ENCODE data around the gene PHF5A.

Gene PHF5A

GRCh38 chr22:41468381-41469217 is at the start of gene PHF5A, which contains the start of gene ACO2:
TSS of gene PHF5A (minus strand) at chr22:41468692. CDS start at chr22:41468653, 39 bp downstream.
TSS of gene ACO2 (plus strand) at chr22:41469117. CDS start at chr22:41469147, 30 bp downstream.
- DNase-seq: peak; percentile 98

DNA sequence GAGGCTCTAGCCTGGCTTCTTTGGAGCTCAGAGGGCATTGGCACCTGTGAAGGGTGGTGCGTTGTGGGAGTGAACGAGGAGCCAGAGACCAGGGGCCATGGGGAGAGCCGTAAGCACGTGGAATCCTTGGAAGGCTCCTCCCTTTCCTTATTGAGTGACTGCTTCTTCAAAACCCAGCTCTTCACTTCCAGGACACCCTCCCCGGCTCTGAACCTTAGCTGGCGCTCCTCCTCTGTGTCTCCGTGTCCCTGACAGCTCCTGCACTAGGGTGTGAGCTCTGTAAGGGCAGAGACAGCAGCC is 49.5 kb upstream of the PHF5A start:
- DNase-seq: no peak

DNA sequence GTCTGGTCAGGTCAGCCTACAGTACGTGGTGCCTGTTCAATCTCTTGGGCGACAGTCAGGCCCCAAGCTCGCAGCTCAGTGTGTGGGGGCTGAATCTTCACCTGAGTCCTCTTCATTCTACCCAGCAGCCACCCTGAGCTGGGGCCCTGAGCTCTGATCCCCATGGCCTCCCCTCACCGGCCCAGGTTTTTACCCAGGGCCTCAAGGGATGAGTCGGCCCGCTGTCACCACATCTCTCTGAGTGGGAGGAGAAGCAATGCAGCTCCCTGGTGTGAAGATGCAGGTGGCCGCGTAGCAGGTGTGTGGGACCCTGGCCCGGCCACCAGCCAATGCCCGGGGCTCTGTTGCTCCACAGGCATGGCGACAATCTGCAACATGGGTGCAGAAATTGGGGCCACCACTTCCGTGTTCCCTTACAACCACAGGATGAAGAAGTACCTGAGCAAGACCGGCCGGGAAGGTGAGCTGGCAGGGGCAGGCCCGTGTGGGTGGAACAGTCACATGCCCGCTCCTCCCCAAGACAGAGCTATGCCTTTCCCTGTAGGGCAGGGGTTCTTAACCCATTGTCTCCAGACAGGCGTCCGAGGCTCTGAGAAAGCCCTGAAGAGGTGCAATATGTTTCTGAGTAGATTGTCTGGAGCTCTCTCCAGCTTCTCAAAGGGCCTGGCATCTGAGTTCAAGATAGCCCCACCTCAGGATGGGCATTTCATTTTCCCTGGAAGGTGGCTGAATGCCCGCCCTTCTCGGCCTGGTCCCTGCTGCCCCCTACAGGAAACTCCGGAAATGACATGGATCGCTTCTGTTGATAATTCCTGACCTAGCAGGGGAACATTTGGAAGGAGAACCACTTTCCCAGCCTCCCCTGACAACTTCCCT is 48.9 kb upstream of the PHF5A start:
- peak in 1 of 2 experiments; percentile 60 for DNase-seq

DNA sequence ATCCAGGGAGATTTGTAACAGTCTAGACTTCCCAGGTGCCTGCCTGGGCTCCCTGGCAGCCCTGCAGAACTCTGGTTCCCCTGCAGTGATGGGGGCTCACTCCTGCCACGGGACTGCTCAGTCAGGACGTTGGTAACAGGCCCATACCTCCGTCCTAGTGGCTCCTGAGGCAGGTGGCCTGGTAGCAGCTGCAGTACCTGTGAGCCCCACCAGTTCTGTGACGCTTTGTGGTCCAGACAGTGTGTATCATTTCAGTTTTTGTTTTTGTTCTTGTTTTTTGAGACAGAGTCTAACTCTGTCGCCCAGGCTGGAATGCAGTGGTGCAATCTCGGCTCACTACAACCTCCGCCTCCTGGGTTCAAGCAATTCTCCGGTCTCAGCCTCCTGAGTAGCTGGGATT is 48.0 kb upstream of the PHF5A start:
- DNase-seq: no peak

DNA sequence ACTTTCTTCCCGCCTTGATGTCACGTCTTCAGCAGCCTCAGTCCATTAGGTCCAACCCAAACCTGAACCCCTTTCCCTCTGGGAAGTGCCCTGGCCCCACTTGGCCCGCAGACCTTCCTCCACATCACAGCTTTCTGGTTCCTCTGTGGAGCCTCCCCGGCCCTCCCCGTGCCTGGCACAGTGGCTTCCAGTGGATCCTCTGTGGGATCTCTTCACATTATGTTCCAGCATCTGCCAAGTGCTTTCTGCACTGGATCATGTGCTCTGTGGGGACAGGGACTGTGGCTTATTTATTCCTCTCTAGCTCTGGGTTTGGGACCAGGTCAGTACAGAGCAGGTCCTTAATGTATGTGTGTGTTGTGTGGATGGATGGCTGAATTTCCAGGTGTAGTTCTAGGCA is 44.9 kb upstream of the PHF5A start:
- DNase-seq: no peak

- no peak for DNase-seq
These were observed 44.1 kb upstream of the PHF5A start for GRCh38 chr22:41512421-41513194.

DNA sequence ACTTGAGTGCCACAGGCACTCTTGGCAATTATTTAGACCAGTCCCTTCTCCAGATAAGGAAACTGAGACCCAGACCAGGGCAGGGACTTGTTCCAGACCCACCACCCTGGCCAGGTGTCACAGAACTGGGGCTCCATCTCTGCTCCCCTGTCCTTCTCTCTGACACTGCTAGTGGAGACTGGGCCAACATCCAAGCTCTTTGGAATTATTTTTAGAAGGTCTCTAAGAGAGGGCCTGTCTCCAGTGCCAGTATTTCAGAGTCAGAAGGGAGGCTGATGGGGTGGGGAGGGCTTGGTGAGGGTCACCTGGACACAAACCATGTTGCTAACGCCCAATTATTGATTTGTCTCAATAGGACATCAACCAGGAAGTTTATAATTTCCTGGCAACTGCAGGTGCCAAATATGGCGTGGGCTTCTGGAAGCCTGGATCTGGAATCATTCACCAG is 43.1 kb upstream of the PHF5A start:
- no peak for DNase-seq

DNA sequence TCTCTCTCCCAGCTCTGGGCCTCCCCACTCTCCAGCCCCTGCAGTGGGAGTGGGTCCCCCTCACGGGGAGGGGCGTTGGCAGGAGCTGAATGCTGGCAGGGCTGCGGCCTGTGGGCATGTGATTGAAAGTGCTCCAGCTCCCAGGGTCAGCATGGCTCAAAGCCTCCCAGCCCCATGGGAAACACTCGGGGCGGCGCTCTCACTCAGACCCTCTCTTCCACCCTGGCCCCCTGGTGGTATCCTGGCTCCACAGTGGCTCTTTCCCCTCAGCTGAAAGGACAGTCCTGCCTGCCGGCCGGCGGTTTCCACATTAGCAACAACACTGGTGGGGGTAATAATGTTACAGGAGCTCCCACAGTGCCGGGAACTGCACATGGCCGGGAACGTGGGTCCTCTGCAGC is 40.3 kb upstream of the PHF5A start:
- DNase-seq: no peak

DNA sequence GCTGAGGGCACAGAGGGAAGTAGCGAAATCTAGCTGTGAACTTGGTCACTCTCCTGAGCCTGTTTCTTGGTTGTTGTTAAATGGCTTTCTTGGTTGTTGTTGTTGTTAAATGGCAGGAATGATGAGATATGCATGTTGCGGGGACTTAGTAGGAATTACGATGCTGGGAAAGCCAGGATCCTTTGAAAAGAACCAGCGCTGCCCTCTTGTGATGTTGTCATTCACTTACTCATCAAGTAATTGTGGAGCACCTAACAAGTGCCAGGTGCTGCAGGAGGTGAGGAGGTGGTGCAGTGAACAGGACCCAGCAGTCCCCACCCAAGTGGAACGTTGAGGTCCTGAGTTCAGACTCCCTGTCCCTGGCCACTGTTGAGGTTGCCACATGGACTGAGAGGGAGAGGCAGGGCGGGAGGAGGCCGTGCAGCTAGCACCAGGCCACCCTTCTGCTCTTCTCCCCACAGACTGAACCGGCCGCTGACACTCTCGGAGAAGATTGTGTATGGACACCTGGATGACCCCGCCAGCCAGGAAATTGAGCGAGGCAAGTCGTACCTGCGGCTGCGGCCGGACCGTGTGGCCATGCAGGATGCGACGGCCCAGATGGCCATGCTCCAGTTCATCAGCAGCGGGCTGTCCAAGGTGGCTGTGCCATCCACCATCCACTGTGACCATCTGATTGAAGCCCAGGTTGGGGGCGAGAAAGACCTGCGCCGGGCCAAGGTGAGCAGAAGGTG is 39.0 kb upstream of the PHF5A start:
- DNase-seq: no peak

- no peak for DNase-seq
These were observed 37.2 kb upstream of the PHF5A start for GRCh38 chr22:41505511-41506220.

DNA sequence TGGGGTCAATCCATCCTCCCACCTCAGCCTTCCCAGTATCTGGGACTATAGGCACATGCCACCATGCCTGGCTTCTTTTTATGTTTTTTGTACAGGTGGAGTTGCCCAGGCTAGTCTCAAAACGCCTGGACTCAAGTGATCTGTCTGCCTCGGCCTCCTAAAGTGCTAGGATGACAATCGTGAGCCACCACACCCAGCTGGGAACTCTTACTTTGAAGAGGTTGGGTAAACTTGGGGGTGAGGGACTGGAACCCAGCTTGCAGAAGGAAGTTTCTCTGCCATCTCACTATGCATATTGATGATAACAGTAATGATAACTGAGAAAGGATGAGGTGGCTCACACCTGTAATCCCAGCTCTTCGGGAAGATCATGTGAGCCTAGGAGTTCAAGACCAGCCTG is 36.3 kb upstream of the PHF5A start:
- DNase-seq: no peak

- DNase-seq: no peak
These were observed 35.9 kb upstream of the PHF5A start for GRCh38 chr22:41504397-41504796.

DNA sequence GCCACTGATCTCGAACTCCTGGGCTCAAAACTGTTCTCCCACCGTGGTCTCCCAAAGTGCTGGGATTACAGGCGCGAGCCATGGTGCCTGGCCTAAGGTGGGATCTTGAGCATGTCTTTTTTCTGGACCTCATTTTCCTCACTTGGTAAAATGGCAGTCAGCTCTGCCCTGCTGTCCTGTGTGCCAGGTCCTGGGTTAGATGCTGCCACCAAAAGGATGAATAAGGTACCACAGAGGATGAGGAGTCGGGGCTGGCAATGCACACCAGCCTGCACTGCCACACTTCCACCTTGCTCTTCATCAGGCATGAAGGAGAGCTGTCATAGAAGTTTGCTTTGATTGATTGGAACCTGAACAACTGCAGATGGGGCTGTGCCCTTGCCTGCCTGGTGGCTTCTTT is 32.7 kb upstream of the PHF5A start:
- DNase-seq: no peak

- DNase-seq: no peak
These were observed 31.8 kb upstream of the PHF5A start for GRCh38 chr22:41500303-41500702.

DNA sequence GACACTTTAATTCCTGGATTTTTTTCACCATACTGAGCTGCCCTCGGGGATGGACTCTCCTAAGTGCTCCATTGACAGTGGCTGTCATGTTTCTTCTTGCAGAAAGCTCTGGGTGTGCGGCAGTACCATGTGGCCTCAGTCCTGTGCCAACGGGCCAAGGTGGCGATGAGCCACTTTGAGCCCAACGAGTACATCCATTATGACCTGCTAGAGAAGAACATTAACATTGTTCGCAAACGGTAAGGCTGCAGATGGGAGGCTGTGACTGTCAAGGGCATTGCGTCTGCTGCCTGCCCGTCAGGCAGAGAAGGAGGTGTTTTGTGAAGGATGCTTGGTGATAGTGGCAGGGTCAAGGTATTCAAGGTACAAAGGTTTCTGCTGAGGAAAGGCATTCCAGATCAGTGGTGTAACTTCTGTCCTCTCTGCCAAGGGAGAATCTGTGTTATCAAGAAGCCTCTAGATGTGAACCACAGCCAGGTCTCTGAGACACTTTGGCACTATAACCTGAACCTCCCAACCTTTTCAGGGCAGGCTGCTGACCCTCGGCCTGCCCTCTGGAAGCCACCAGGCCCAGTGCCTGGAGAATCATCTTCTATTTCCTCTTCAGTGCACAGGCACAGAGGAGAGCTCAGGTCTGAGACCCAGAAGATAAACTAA is 31.3 kb upstream of the PHF5A start:
- no peak for DNase-seq

- no peak for DNase-seq
These were observed 29.9 kb upstream of the PHF5A start for GRCh38 chr22:41498303-41498835.

DNA sequence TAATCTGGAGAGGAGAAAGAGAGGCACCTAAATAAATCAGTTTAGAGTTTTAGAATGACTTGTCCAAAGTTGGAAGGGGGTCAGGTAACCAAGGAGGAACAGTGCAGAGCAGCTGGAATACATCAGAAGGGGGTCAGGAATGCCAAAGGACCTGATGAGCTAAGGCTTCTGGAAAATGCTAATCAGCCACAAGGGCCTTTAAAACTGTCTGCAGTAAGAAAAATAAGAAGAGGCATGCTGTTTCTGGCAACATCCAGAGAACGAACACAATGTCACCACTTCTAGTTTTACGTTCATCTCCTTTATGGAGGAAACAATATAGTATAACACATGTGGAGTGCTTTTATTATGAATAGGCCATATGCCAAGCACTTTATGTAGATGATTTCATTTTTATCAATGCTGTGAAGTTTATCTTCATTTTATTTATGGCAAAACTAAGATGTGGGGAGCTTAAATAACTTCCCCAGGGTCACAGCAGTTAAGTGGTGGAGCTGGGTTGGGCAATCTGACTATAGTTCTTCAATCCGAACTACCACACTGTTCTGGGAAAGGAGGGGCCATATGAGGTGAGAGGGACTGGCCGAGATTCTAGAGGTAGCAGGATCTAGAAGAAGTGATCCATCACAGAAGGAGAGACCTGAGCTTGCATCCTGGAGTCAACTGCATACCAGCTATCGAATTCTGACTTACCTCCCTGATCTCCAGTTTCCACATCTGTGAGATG is 23.0 kb upstream of the PHF5A start:
- DNase-seq: no peak

GRCh38 chr22:41488596-41489385 is 20.3 kb upstream of the PHF5A start:
- DNase-seq: no peak

DNA sequence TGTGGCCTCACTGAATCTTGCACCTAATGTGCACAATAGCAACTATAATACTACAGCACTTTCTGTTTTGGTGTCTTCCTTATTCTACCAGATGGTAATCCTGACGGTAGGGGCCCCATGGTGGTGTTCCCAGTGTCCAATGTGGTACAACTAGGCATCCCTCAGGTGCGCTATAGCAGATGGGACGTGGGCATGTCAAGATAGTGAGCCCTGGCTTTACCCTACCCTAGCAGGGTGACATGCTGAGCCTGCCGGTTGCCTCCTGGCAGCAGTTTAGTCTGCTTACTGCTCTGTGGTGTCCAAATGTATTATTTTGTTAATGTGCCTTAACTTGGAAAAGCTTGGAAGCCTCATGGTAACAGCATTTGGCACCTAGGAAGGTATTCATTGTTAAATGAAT is 19.6 kb upstream of the PHF5A start:
- DNase-seq: no peak
